ENCODE data around the gene MTURN. TPM values are rescaled to one million over a fixed set of nuclear protein-coding genes. Genes with fewer than 3 reads are reported as not detected.

Gene MTURN
- total and polyA plus RNA-seq, 9 of the 15 experiments (the other 6 are each of a cell fraction or from before 2014, with no cell fraction given) = 0.94 to 14.8 (median 6.4) TPM

GRCh38 chr7:30159698-30160143, 24.9 kb downstream of the MTURN start (continued):
- TF ChIP-seq ATF6 (CRISPR knock-in tag; IDR thresholded peaks at IDR 0.05) (no peak), CTCF (IDR thresholded peaks at IDR 0.05 in 2 of 3, conservative IDR thresholded peaks at IDR 0.05 in 1 of 3; ENCODE audit: insufficient read depth in 2 of 3, low read depth in 1 of 3, low read length in 3 of 3) (peak; percentile 27 to 42 (median 29); a peak in 4 of 6 replicates), ZNF644 (tag; IDR thresholded peaks at IDR 0.05; ENCODE audit: low read depth) (no peak), E2F8 (IDR thresholded peaks at IDR 0.05; ENCODE audit: low read depth, partially characterized antibody) (no peak), PURB (CRISPR knock-in tag; IDR thresholded peaks at IDR 0.05; ENCODE audit: low read depth) (no peak), SP1 (CRISPR knock-in tag; IDR thresholded peaks at IDR 0.05) (no peak), ZBTB43 (CRISPR knock-in tag; IDR thresholded peaks at IDR 0.05) (no peak), ZNF431 (CRISPR knock-in tag; IDR thresholded peaks at IDR 0.05) (no peak), ZNF140 (CRISPR knock-in tag; IDR thresholded peaks at IDR 0.05) (no peak), SRSF7 (optimal IDR thresholded peaks at IDR 0.05; ENCODE audit: low read depth, low read length) (no peak), TSC22D4 (tag; IDR thresholded peaks at IDR 0.05) (no peak), ZNF707 (CRISPR knock-in tag; conservative IDR thresholded peaks at IDR 0.05) (no peak), USF2 (CRISPR knock-in tag; IDR thresholded peaks at IDR 0.05) (no peak), ZC3H11A (IDR thresholded peaks at IDR 0.05; ENCODE audit: low read depth, low read length) (no peak), CTBP1 (IDR thresholded peaks at IDR 0.05; ENCODE audit: borderline replicate concordance) (peak; percentile 33; the same call in 1 of the 2 replicates), HNRNPL (IDR thresholded peaks at IDR 0.05; ENCODE audit: low read depth, low read length) (no peak), ZNF12 (CRISPR knock-in tag; IDR thresholded peaks at IDR 0.05) (no peak), SAP30 (IDR thresholded peaks at IDR 0.05; ENCODE audit: borderline replicate concordance, insufficient read depth, low read depth, low read length, poor library complexity, severe bottlenecking) (no peak)
